HG02759 (cell line): ENCODE results near the gene CCDC187.

Source experiments
- ATAC-seq: cut with Tn5 transposase; IDR thresholded peaks from one replicate; pipeline ENCODE4 v1.9.1; 2021; ENCODE audit warnings: mild to moderate bottlenecking, moderate library complexity; ENCODE audit not compliant: unreplicated experiment

Gene CCDC187

GRCh38 chr9:136255896-136256890 is 47.7 kb downstream of the CCDC187 start:
- no peak for ATAC-seq

- no peak for ATAC-seq
Measured at GRCh38 chr9:136255166-136255538, 48.7 kb downstream of the CCDC187 start.

GRCh38 chr9:136254381-136255165 is 49.3 kb downstream of the CCDC187 start:
- no peak for ATAC-seq

GRCh38 chr9:136253246-136254130 is 50.4 kb downstream of the CCDC187 start:
- no peak for ATAC-seq

GRCh38 chr9:136252846-136253245 is 51.0 kb downstream of the CCDC187 start:
- ATAC-seq, result no peak

GRCh38 chr9:136252281-136252680 is 51.6 kb downstream of the CCDC187 start:
- no peak for ATAC-seq

GRCh38 chr9:136251264-136252115 is 52.4 kb downstream of the CCDC187 start:
- no peak for ATAC-seq

- no peak for ATAC-seq
Measured at GRCh38 chr9:136250676-136251075, 53.2 kb downstream of the CCDC187 start.

GRCh38 chr9:136249877-136250559 is 53.9 kb downstream of the CCDC187 start:
- ATAC-seq, result no peak

GRCh38 chr9:136248951-136249876 is 54.7 kb downstream of the CCDC187 start:
- no peak for ATAC-seq

GRCh38 chr9:136247947-136248637 is 55.8 kb downstream of the CCDC187 start:
- ATAC-seq, result no peak

- no peak for ATAC-seq
Measured at GRCh38 chr9:136247551-136247916, 56.4 kb downstream of the CCDC187 start.

GRCh38 chr9:136246849-136247550 is 56.9 kb downstream of the CCDC187 start:
- no peak for ATAC-seq

- ATAC-seq, result peak; percentile 68
Measured at GRCh38 chr9:136245219-136246150, 58.4 kb downstream of the CCDC187 start, which contains the start of gene QSOX2. Gene QSOX2, minus strand, starts transcription at chr9:136245812. Its CDS starts 9 bp downstream, at chr9:136245803.

GRCh38 chr9:136244969-136245218 is 59.0 kb downstream of the CCDC187 start:
- peak; percentile 1 for ATAC-seq
